PFSK-1 (cell line): ENCODE results near the gene CADM2.

Source experiments
- FOXP2 ChIP-seq: optimal IDR thresholded peaks from 2 replicates; pipeline ENCODE3; 2011; ENCODE audit warnings: borderline replicate concordance, control low read depth, inconsistent platforms; ENCODE audit not compliant: insufficient read depth; ENCODE audit errors: extremely low read length, extremely low read depth
- POLR2AphosphoS5 ChIP-seq: IDR thresholded peaks from 2 replicates; pipeline ENCODE4 v1.6.1; 2012; ENCODE audit warnings: low read depth, mild to moderate bottlenecking, control low read depth, low read length, moderate library complexity
- SIN3A ChIP-seq: IDR thresholded peaks from 2 replicates; pipeline ENCODE4 v1.6.1; 2012; ENCODE audit warnings: mild to moderate bottlenecking, low read length, moderate library complexity, borderline replicate concordance; ENCODE audit not compliant: insufficient read depth
- TAF1 ChIP-seq: IDR thresholded peaks from 2 replicates; pipeline ENCODE4 v1.6.1; 2012; ENCODE audit warnings: low read length, control low read depth, borderline replicate concordance; ENCODE audit not compliant: insufficient read depth
- TF ChIP-seq, protein P1 (sequence below), 2 experiments: IDR thresholded peaks; 2 replicates each; pipeline versions ENCODE4 v1.6.1 to v1.8.0; 2011 to 2012; ENCODE audit warnings: low read depth in 2 of 2, low read length in 2 of 2, control low read depth in 1 of 2, inconsistent platforms in 1 of 2, mild to moderate bottlenecking in 1 of 2, moderate library complexity in 1 of 2; ENCODE audit not compliant: insufficient read depth in 1 of 2

The CADM2 gene

DNA sequence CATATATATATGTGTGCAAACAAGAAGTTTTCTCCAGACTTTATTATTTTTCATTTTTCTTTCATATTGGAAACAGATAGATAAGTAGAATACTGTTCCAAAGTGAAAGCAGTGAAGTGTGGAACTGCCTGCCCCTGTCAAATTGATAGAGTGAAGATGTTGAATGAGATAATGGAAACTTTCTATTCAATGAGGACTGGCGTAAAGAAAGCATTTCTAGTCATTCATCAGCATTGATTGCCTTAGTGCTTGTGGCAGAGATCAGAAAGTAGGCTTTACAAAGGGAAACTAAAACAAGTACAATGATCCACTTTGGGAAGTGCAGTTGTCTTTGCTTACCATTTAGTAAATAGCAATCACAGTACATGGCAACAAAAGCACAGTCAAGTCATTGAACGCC is 300.0 kb downstream of the CADM2 start:
- no peak for TF ChIP-seq POLR2AphosphoS5
- TF ChIP-seq FOXP2: no peak
- TF ChIP-seq, protein P1, sequence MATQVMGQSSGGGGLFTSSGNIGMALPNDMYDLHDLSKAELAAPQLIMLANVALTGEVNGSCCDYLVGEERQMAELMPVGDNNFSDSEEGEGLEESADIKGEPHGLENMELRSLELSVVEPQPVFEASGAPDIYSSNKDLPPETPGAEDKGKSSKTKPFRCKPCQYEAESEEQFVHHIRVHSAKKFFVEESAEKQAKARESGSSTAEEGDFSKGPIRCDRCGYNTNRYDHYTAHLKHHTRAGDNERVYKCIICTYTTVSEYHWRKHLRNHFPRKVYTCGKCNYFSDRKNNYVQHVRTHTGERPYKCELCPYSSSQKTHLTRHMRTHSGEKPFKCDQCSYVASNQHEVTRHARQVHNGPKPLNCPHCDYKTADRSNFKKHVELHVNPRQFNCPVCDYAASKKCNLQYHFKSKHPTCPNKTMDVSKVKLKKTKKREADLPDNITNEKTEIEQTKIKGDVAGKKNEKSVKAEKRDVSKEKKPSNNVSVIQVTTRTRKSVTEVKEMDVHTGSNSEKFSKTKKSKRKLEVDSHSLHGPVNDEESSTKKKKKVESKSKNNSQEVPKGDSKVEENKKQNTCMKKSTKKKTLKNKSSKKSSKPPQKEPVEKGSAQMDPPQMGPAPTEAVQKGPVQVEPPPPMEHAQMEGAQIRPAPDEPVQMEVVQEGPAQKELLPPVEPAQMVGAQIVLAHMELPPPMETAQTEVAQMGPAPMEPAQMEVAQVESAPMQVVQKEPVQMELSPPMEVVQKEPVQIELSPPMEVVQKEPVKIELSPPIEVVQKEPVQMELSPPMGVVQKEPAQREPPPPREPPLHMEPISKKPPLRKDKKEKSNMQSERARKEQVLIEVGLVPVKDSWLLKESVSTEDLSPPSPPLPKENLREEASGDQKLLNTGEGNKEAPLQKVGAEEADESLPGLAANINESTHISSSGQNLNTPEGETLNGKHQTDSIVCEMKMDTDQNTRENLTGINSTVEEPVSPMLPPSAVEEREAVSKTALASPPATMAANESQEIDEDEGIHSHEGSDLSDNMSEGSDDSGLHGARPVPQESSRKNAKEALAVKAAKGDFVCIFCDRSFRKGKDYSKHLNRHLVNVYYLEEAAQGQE (IDR thresholded peaks at IDR 0.05; ENCODE audit: insufficient read depth in 1 of 2, low read depth in 2 of 2, low read length in 2 of 2): no peak
- no peak for TF ChIP-seq SIN3A
- TF ChIP-seq TAF1: no peak

DNA sequence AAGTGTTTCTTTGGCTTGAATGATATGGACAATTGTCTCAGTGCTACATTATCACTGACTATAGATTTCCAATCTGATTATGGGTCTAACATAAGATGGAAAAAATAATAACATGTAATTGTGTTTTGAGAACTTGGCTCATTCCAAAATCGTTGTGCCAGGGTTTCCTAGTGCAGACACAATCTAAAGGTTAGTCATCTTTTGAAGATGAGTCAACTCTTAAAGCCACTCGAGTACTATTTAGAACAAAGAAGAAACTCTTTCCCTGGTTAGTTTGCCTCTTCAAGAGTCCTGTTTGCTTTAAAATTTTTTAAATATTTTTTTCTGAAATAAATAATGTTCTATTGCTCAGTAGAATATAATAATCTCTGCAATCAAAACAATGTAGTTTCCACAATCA is 301.0 kb downstream of the CADM2 start:
- TF ChIP-seq TAF1 (no peak), SIN3A (no peak), FOXP2 (no peak)

DNA sequence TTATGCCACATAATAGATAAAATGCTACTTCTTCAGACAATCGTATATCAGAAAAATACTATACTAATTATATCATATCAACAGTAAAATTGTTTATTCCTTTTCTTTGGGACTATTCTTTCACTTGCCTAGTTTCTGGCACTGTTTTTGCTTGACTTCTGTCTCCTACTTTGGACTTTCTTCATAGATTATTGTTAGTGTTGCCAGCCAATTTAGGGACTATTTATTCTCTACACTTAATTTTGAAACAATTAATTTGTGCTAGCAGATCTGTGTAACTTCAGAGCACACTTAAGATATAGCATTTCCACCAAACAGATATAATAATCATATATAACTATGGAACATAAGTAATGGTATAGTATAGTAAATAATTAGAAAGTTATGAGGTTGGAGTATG is 305.6 kb downstream of the CADM2 start:
- TF ChIP-seq, protein P1 (IDR thresholded peaks at IDR 0.05; ENCODE audit: insufficient read depth in 1 of 2, low read depth in 2 of 2, low read length in 2 of 2): no peak
- TF ChIP-seq POLR2AphosphoS5: no peak
- no peak for TF ChIP-seq SIN3A
- TF ChIP-seq TAF1: no peak
- no peak for TF ChIP-seq FOXP2

DNA sequence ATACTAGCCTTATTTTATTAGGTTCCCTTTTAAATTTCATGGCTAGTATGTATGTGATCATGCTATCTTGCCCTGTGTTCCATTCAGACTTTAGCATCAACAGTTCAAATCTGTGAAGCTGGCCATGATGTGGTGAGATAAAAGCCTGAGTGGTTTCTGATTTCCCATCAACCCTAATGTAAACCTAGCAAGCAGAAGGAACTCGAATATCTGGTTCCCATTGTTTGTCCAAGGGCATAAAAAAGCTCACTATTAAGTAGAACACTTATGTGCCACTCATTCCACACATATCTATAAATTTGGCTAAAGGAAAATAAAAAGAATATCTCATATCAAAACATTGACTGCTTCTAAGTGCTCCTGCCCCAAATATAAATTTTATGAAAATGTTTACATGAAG is 311.7 kb downstream of the CADM2 start:
- no peak for TF ChIP-seq FOXP2
- no peak for TF ChIP-seq TAF1

DNA sequence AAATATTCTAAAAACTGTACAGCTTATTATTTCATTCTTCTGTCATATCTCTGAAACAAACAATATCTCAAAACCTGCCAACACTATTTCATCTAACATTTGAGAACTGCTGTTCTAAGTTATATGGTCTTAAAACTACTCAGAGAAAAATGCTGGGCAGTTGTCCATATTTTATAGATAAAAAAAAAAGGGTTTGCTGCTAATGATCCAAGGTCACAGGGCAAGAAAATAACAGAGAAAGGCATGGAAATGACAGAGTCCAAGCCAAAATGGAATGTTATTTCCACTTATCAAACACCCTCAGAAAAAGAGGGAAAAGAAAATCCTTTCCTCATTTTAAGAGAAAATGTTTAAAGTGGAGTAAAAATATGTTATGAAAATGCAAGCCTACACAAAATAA is 313.1 kb downstream of the CADM2 start:
- TF ChIP-seq SIN3A (no peak), POLR2AphosphoS5 (no peak), TAF1 (no peak), FOXP2 (no peak)
- TF ChIP-seq, protein P1 (IDR thresholded peaks at IDR 0.05; ENCODE audit: insufficient read depth in 1 of 2, low read depth in 2 of 2, low read length in 2 of 2): no peak

DNA sequence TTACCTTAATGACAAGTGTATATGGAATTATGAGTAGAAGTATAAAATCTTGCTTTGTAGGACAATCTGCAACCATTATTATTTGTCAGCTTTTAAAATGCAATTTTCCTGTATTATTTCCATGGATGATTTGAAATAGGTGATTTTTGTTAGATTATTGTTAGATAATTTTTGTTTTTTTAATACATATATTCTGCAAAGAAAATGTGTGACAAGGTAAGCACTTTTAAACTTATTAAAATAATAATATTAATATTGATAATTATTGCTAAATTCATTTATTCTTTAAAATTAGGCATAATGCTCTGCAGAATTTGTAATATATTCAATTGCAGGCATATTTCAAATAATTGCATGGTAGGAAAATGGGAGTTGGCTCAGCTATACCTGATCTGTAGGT is 329.5 kb downstream of the CADM2 start:
- TF ChIP-seq TAF1 (no peak), FOXP2 (no peak), POLR2AphosphoS5 (no peak), SIN3A (no peak)

DNA sequence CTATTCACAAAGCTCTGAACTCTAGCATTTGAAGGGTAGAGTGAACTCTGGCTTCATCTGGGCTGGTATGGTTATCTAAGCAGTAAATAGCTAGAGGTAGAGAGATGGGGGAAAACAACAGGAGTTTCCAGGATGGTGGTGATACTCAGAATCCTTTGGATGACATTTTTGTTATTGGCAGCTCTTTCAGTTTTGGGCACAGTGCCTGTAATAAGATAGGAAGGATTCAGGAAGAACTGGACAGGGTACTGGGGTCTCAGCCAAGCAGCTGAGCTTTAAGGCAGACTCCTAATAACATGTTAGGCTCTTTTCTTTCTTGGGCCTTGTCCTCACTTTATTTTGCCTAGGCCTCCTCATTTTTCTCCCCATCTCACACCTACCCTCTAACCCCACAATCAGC is 338.5 kb downstream of the CADM2 start:
- TF ChIP-seq, protein P1 (IDR thresholded peaks at IDR 0.05; ENCODE audit: insufficient read depth in 1 of 2, low read depth in 2 of 2, low read length in 2 of 2): no peak
- no peak for TF ChIP-seq POLR2AphosphoS5
- TF ChIP-seq TAF1: no peak
- no peak for TF ChIP-seq SIN3A
- TF ChIP-seq FOXP2: no peak
